Measurements from ENCODE around the gene INTS11. TPM values are rescaled to one million over a fixed set of nuclear protein-coding genes. Genes with fewer than 3 reads are reported as not detected.
A peak's percentile ranks its signal among the peaks of the same experiment; 100 is the strongest.

INTS11 gene
- total and polyA plus RNA-seq, 7 experiments from 2014 or later = 62.8 to 187 (median 134) TPM

- Mint-ChIP-seq H3K27me3 (no peaks in the 10 kb centered on the region), H3K4me1 (peaks cover 11 to 24% (median 18%) of the 10 kb centered on the region in 7 donors), H3K36me3 (peaks cover 0 to 4% (median 0%) of the 10 kb centered on the region in 5 donors), H3K9me3 (peaks cover 0 to 2% (median 0%) of the 10 kb centered on the region in 11 donors), H3K27ac (peak overlapping the region in 7 of 9 donors; percentile 38 to 87 (median 68)), H3K4me3 (peak overlapping the region; percentile 42 to 91 (median 85))
- H3K27me3 ChIP-seq (ENCODE audit: control insufficient read depth in 2 of 2, insufficient read depth in 2 of 2, low read length in 2 of 2) = no peaks in the 10 kb centered on the region
- intact Hi-C loops (cut with micrococcal nuclease) = loop anchor here (1.0 to 10.0 kb wide), 5 partner anchors 52 to 292 kb away; partner anchors contain the start of genes ISG15 (in 2 of the 2) and ATAD3A (in 1 of the 2)
- H3K4me3 ChIP-seq (ENCODE audit: low read length) = peak overlapping the region; percentile 53
- H3K4me1 ChIP-seq (ENCODE audit: control insufficient read depth in 2 of 2, insufficient read depth in 2 of 2, low read length in 2 of 2) = peaks cover 28 to 34% of the 10 kb centered on the region in 2 donors
- DNase-seq (no peak), ATAC-seq (no peak)
- no peaks in the 10 kb centered on the region for H3K36me3 ChIP-seq (ENCODE audit: control insufficient read depth in 2 of 3, insufficient read depth in 3 of 3, low read length in 3 of 3)
- peak overlapping the region; percentile 57 for H3K27ac ChIP-seq (ENCODE audit: low read depth, low read length)
- CTCF ChIA-PET = interaction anchor here (0.5 to 1.0 kb wide), 6 partner anchors 44 to 202 kb away, joined by 3 to 4 read pairs (median 4); no protein-coding TSS in a partner anchor
- H3K9me3 ChIP-seq (ENCODE audit: control insufficient read depth in 2 of 3, low read length in 3 of 3) = no peaks in the 10 kb centered on the region
- POLR2A ChIA-PET = interaction anchor here (0.6 to 1.3 kb wide), 8 partner anchors 14 to 202 kb away, joined by 3 to 6 read pairs (median 3); partner anchors contain the start of gene AURKAIP1
These were observed 19.8 kb downstream of the INTS11 start for GRCh38 chr1:1304331-1305299.

- H3K27me3 Mint-ChIP-seq = no peaks in the 10 kb centered on the region
- ATAC-seq (no peak), DNase-seq (no peak)
- no peaks in the 10 kb centered on the region for H3K36me3 ChIP-seq (ENCODE audit: control insufficient read depth in 2 of 3, insufficient read depth in 3 of 3, low read length in 3 of 3)
- POLR2A ChIA-PET = interaction anchor here (0.9 to 1.3 kb wide), 2 partner anchors 12 to 50 kb away, joined by 3 read pairs; no protein-coding TSS in a partner anchor
- no peaks in the 10 kb centered on the region for H3K27me3 ChIP-seq (ENCODE audit: control insufficient read depth in 2 of 2, insufficient read depth in 2 of 2, low read length in 2 of 2)
- no peaks in the 10 kb centered on the region for H3K9me3 ChIP-seq (ENCODE audit: control insufficient read depth in 2 of 3, low read length in 3 of 3)
- CTCF ChIA-PET = interaction anchor here (0.6 kb wide), 1 partner anchor 150 kb away, joined by 6 read pairs; no protein-coding TSS in a partner anchor
- H3K4me3 Mint-ChIP-seq = peak overlapping the region in 1 of 10 donors; percentile 56
- no peak overlapping the region for H3K27ac ChIP-seq (ENCODE audit: low read depth, low read length)
- H3K4me1 ChIP-seq (ENCODE audit: control insufficient read depth in 2 of 2, insufficient read depth in 2 of 2, low read length in 2 of 2) = peaks cover 23 to 29% of the 10 kb centered on the region in 2 donors
- peaks cover 11 to 24% (median 18%) of the 10 kb centered on the region in 7 donors for H3K4me1 Mint-ChIP-seq
- H3K27ac Mint-ChIP-seq = no peak overlapping the region
- peaks cover 0 to 4% (median 0%) of the 10 kb centered on the region in 5 donors for H3K36me3 Mint-ChIP-seq
- H3K4me3 ChIP-seq (ENCODE audit: low read length) = no peak overlapping the region
- H3K9me3 Mint-ChIP-seq = peaks cover 0 to 2% (median 0%) of the 10 kb centered on the region in 11 donors
- intact Hi-C loops (cut with micrococcal nuclease) = loop anchor here in 1 of 2 donors (10.0 kb wide), 1 partner anchor 289 kb away; the partner anchor contains the start of gene ISG15
These were observed 20.7 kb downstream of the INTS11 start for GRCh38 chr1:1303736-1304135.

GRCh38 chr1:1302951-1303509 lies 21.4 kb downstream of the INTS11 start:
- intact Hi-C loops (cut with micrococcal nuclease) = loop anchor here in 1 of 2 donors (10.0 kb wide), 1 partner anchor 288 kb away; the partner anchor contains the start of gene ISG15
- Histone ChIP-seq H3K27me3 (ENCODE audit: control insufficient read depth in 2 of 2, insufficient read depth in 2 of 2, low read length in 2 of 2) (no peaks in the 10 kb centered on the region), H3K27ac (ENCODE audit: low read depth, low read length) (no peak overlapping the region), H3K4me1 (ENCODE audit: control insufficient read depth in 2 of 2, insufficient read depth in 2 of 2, low read length in 2 of 2) (peaks cover 23 to 29% of the 10 kb centered on the region in 2 donors), H3K4me3 (ENCODE audit: low read length) (no peak overlapping the region), H3K9me3 (ENCODE audit: control insufficient read depth in 2 of 3, low read length in 3 of 3) (no peaks in the 10 kb centered on the region), H3K36me3 (ENCODE audit: control insufficient read depth in 2 of 3, insufficient read depth in 3 of 3, low read length in 3 of 3) (peaks cover 0 to 1% (median 0%) of the 10 kb centered on the region in 3 experiments)
- no peak for ATAC-seq
- ChIA-PET CTCF (no interaction called here), POLR2A (interaction anchor here (1.3 kb wide), 1 partner anchor 11 kb away, joined by 3 read pairs; no protein-coding TSS in a partner anchor)
- H3K27me3 Mint-ChIP-seq = no peaks in the 10 kb centered on the region
- no peak overlapping the region for H3K27ac Mint-ChIP-seq
- no peak for DNase-seq
- peaks cover 0 to 2% (median 0%) of the 10 kb centered on the region in 11 donors for H3K9me3 Mint-ChIP-seq
- no peak overlapping the region for H3K4me3 Mint-ChIP-seq
- H3K4me1 Mint-ChIP-seq = peaks cover 11 to 24% (median 18%) of the 10 kb centered on the region in 7 donors
- peaks cover 0 to 4% (median 0%) of the 10 kb centered on the region in 5 donors for H3K36me3 Mint-ChIP-seq

- Mint-ChIP-seq H3K36me3 (peaks cover 0 to 4% (median 0%) of the 10 kb centered on the region in 5 donors), H3K4me3 (no peak overlapping the region)
These were observed 22.4 kb downstream of the INTS11 start for GRCh38 chr1:1302006-1302430.

GRCh38 chr1:1300352-1300739 lies 24.1 kb downstream of the INTS11 start:
- no peak overlapping the region for H3K4me3 ChIP-seq (ENCODE audit: low read length)
- H3K27me3 ChIP-seq (ENCODE audit: control insufficient read depth in 2 of 2, insufficient read depth in 2 of 2, low read length in 2 of 2) = no peaks in the 10 kb centered on the region
- no peak overlapping the region for H3K4me3 Mint-ChIP-seq
- H3K4me1 ChIP-seq (ENCODE audit: control insufficient read depth in 2 of 2, insufficient read depth in 2 of 2, low read length in 2 of 2) = peaks cover 9 to 11% of the 10 kb centered on the region in 2 donors
- H3K27ac ChIP-seq (ENCODE audit: low read depth, low read length) = no peak overlapping the region
- ATAC-seq = no peak
- H3K27ac Mint-ChIP-seq = no peak overlapping the region
- H3K4me1 Mint-ChIP-seq = peaks cover 0 to 9% (median 4%) of the 10 kb centered on the region in 7 donors
- POLR2A ChIA-PET = interaction anchor here (1.0 kb wide), 1 partner anchor 11 kb away, joined by 3 read pairs; no protein-coding TSS in a partner anchor
- CTCF ChIA-PET = interaction anchor here (0.8 kb wide), 1 partner anchor 9 kb away, joined by 3 read pairs; no protein-coding TSS in a partner anchor
- H3K9me3 Mint-ChIP-seq = no peaks in the 10 kb centered on the region
- DNase-seq = no peak
- intact Hi-C loops (cut with micrococcal nuclease) = loop anchor here in 1 of 2 donors (10.0 kb wide), 1 partner anchor 286 kb away; the partner anchor contains the start of gene ISG15
- H3K27me3 Mint-ChIP-seq = no peaks in the 10 kb centered on the region
- no peaks in the 10 kb centered on the region for H3K9me3 ChIP-seq (ENCODE audit: control insufficient read depth in 2 of 3, low read length in 3 of 3)
- peaks cover 0 to 11% (median 0%) of the 10 kb centered on the region in 3 experiments for H3K36me3 ChIP-seq (ENCODE audit: control insufficient read depth in 2 of 3, insufficient read depth in 3 of 3, low read length in 3 of 3)
- no peaks in the 10 kb centered on the region for H3K36me3 Mint-ChIP-seq

More at GRCh38 chr1:1302006-1302430, 22.4 kb downstream of the INTS11 start:
- ChIA-PET CTCF (no interaction called here), POLR2A (no interaction called here)
- Mint-ChIP-seq H3K4me1 (peaks cover 11 to 22% (median 16%) of the 10 kb centered on the region in 7 donors), H3K27me3 (no peaks in the 10 kb centered on the region), H3K27ac (no peak overlapping the region), H3K9me3 (peaks cover 0 to under 1% (median 0%) of the 10 kb centered on the region in 11 donors)
- peaks cover 21 to 25% of the 10 kb centered on the region in 2 donors for H3K4me1 ChIP-seq (ENCODE audit: control insufficient read depth in 2 of 2, insufficient read depth in 2 of 2, low read length in 2 of 2)
- ATAC-seq (no peak), DNase-seq (no peak)
- H3K4me3 ChIP-seq (ENCODE audit: low read length) = no peak overlapping the region
- intact Hi-C loops (cut with micrococcal nuclease) = loop anchor here in 1 of 2 donors (10.0 kb wide), 1 partner anchor 287 kb away; the partner anchor contains the start of gene ISG15
- no peaks in the 10 kb centered on the region for H3K9me3 ChIP-seq (ENCODE audit: control insufficient read depth in 2 of 3, low read length in 3 of 3)
- no peak overlapping the region for H3K27ac ChIP-seq (ENCODE audit: low read depth, low read length)
- no peaks in the 10 kb centered on the region for H3K27me3 ChIP-seq (ENCODE audit: control insufficient read depth in 2 of 2, insufficient read depth in 2 of 2, low read length in 2 of 2)
- H3K36me3 ChIP-seq (ENCODE audit: control insufficient read depth in 2 of 3, insufficient read depth in 3 of 3, low read length in 3 of 3) = peaks cover 0 to 4% (median 0%) of the 10 kb centered on the region in 3 experiments

All from naive thymus-derived CD4-positive, alpha-beta T cell (primary cell).